ENCODE results near the gene RNF130.
"Not testable (repeated sequence)": the region's sequence is repeated elsewhere in the genome, so short reads cannot be mapped to it uniquely, and the experiment has no call there.

RNF130 gene

GRCh38 chr5:180026320-180026719 lies 45.2 kb downstream of the RNF130 start:
- FAIRE-seq: no peak
- DNase-seq (ENCODE audit: low spot score): peak; percentile 60

- DNase-seq (ENCODE audit: low spot score): no peak
- FAIRE-seq: no peak
Measured at GRCh38 chr5:180021900-180022299, 49.7 kb downstream of the RNF130 start.

- FAIRE-seq: no peak
- DNase-seq (ENCODE audit: low spot score): no peak
Measured at GRCh38 chr5:180020176-180020575, 51.4 kb downstream of the RNF130 start.

GRCh38 chr5:180018347-180019060 lies 53.1 kb downstream of the RNF130 start:
- FAIRE-seq: no peak
- DNase-seq (ENCODE audit: low spot score): no peak

- DNase-seq (ENCODE audit: low spot score); FAIRE-seq: not testable (repeated sequence)
Measured at GRCh38 chr5:180015523-180015922, 56.0 kb downstream of the RNF130 start.

GRCh38 chr5:180013678-180014077 lies 57.9 kb downstream of the RNF130 start:
- DNase-seq (ENCODE audit: low spot score) (no peak), FAIRE-seq (no peak)

GRCh38 chr5:180012316-180012715 lies 59.2 kb downstream of the RNF130 start:
- no peak for DNase-seq (ENCODE audit: low spot score)
- no peak for FAIRE-seq

- FAIRE-seq (no peak), DNase-seq (ENCODE audit: low spot score) (no peak)
Measured at GRCh38 chr5:180010636-180011035, 60.9 kb downstream of the RNF130 start.

GRCh38 chr5:180009581-180009980 lies 62.0 kb downstream of the RNF130 start:
- FAIRE-seq: no peak

GRCh38 chr5:180008433-180008832 lies 63.1 kb downstream of the RNF130 start:
- FAIRE-seq (no peak), DNase-seq (ENCODE audit: low spot score) (no peak)

More at GRCh38 chr5:180009581-180009980, 62.0 kb downstream of the RNF130 start:
- no peak for DNase-seq (ENCODE audit: low spot score)

- no peak for FAIRE-seq
- DNase-seq (ENCODE audit: low spot score): no peak
Measured at GRCh38 chr5:180007582-180007981, 64.0 kb downstream of the RNF130 start.

- DNase-seq (ENCODE audit: low spot score): no peak
- no peak for FAIRE-seq
Measured at GRCh38 chr5:180006141-180006540, 65.4 kb downstream of the RNF130 start.

- FAIRE-seq (no peak), DNase-seq (ENCODE audit: low spot score) (no peak)
Measured at GRCh38 chr5:180003127-180003526, 68.4 kb downstream of the RNF130 start.

GRCh38 chr5:180001742-180002141 lies 69.8 kb downstream of the RNF130 start:
- DNase-seq (ENCODE audit: low spot score) (no peak), FAIRE-seq (no peak)

- no peak for DNase-seq (ENCODE audit: low spot score)
- FAIRE-seq: no peak
Measured at GRCh38 chr5:180001136-180001535, 70.4 kb downstream of the RNF130 start.

GRCh38 chr5:179998485-179998884 lies 73.1 kb downstream of the RNF130 start:
- FAIRE-seq (no peak), DNase-seq (ENCODE audit: low spot score) (no peak)

- no peak for FAIRE-seq
- no peak for DNase-seq (ENCODE audit: low spot score)
Measured at GRCh38 chr5:179994583-179995323, 76.8 kb downstream of the RNF130 start.

- DNase-seq (ENCODE audit: low spot score); FAIRE-seq: not testable (repeated sequence)
Measured at GRCh38 chr5:179992855-179993254, 78.7 kb downstream of the RNF130 start.

GRCh38 chr5:179991106-179991505 lies 80.5 kb downstream of the RNF130 start:
- FAIRE-seq: no peak
- DNase-seq (ENCODE audit: low spot score): no peak

GRCh38 chr5:179990525-179990924 lies 81.0 kb downstream of the RNF130 start:
- not testable (repeated sequence) for DNase-seq (ENCODE audit: low spot score); FAIRE-seq

- DNase-seq (ENCODE audit: low spot score): no peak
- no peak for FAIRE-seq
Measured at GRCh38 chr5:179986328-179986727, 85.2 kb downstream of the RNF130 start.

GRCh38 chr5:179981636-179982035 lies 89.9 kb downstream of the RNF130 start:
- no peak for FAIRE-seq
- no peak for DNase-seq (ENCODE audit: low spot score)

- no peak for FAIRE-seq
- no peak for DNase-seq (ENCODE audit: low spot score)
Measured at GRCh38 chr5:179980767-179981166, 90.8 kb downstream of the RNF130 start.

Data from urothelium cell line (cell line).